Dedifferentiated amniotic fluid mesenchymal stem cell (primary cell): ENCODE data around the gene ZBTB42.
A peak's percentile ranks its signal among the peaks of the same experiment; 100 is the strongest.

Experiments used
- DNase-seq: peaks from one replicate; pipeline ENCODE4 v3.0.0-alpha.2; 2016; ENCODE audit errors: extremely low spot score

ZBTB42 gene

GRCh38 chr14:104800771-104801519, at the start of gene ZBTB42:
Gene ZBTB42, plus strand, starts transcription at chr14:104801101. Its CDS starts 97 bp downstream, at chr14:104801198.
- DNase-seq = no peak

- DNase-seq = no peak
Observed at GRCh38 chr14:104751539-104752422, 49.1 kb upstream of the ZBTB42 start.

GRCh38 chr14:104752423-104752734, 48.5 kb upstream of the ZBTB42 start:
- DNase-seq = no peak

DNA sequence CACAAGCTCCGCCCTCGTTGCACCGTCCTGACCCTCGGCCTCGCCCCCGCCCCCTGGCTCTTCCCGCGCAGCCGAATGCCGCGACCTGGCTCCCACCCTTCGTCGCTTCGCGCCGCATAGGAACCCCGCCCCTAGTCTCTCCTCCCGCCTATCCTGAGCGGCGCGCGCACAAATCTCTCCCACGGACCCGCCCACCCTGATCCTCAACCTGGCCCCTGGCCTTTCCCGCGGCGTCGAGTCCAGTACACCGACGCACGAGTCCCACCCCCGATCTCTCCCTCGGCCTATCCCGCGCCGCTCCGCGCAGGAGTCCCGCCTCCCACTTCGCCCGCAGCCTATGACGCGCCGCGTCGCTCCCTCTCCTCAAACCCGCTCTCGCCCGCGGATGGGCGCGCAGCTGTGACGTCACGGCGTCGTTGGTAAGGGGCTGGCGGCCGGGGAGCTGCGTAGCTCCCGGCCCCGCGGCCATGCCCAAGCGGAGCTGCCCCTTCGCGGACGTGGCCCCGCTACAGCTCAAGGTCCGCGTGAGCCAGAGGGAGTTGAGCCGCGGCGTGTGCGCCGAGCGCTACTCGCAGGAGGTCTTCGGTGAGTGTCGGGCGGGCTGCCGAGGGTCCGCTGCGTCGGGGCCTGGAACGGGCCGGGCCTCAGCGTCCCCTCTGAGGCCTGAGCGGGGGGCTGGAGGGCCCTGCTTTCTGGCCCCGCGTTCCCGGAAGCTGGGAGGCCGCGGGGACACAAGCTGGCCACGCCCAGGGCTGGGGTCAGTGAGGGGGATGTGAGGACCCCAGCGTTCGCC, 48.0 kb upstream of the ZBTB42 start, which contains the start of gene SIVA1:
SIVA1 (plus strand) TSS at position 413 of the 793 bp plus-strand sequence; CDS start at position 468, 55 bp downstream.
- peak; percentile 99 for DNase-seq

DNA sequence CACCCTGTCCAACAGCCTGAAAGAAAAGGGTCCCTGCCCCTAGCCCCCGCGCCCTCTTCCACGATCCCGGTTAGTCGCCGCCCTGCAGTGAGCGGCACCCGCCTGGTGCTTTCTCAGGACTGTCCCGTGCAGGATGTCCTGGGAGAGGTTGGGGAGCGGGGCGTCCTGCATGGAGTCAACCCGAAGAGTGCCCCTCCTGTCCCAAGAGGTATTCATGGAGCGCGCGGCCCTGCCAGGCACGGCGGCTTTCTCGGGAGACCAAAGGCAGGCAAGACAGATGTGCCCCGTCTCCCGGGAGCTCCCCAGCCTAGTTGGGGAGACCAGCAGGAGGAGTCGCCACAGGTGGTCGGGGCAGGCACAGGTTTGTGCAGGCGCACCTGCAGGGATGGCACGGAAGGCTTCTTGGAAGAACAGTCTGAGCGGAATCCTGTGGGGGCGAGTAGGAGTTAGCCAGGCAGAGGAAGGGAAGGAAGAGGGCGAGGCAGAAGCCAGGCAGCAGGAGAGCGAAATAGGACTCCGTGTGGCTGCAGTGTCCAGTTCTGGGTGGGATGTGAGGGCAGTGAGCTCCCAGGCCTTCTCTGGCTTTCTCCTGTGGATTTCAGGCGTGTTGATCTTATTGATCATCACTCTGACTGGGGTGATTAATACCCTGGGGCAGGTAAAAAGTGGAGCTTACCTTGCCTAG, 47.2 kb upstream of the ZBTB42 start:
- DNase-seq = no peak

DNA sequence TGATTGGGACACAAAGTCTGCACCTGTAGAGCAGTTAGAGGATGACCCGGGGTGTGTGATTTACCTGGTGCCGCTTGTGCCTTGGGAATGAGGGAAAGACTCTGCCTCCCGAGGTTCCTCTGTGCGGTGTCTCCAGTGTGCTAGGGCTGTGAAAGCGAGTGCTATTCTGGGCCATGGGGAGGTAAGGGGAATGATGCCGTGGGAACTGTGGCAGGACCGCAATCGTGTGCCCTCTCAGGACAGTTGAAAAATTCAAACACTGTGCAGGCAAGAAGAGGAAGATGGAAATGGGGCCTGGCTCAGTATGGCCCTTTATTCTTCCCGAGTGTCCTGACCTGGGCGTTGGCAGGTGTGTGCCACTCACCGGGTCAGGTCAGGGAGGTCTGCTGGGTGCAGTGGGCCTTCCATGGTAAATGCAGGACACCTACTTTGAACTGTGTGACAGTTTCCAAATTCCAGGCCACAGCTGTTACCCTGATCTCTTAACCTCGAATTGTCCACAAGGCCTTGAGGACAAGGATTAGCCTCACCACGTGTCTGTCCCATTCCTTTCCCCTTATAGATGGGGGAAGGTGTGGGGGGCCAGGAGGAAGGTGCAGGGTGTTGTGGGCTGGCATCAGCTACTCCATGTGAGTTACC, 46.6 kb upstream of the ZBTB42 start:
- no peak for DNase-seq

GRCh38 chr14:104755621-104756020, 45.3 kb upstream of the ZBTB42 start:
- no peak for DNase-seq

GRCh38 chr14:104756477-104757237, 44.2 kb upstream of the ZBTB42 start:
- DNase-seq = no peak

GRCh38 chr14:104757238-104757585, 43.7 kb upstream of the ZBTB42 start:
- DNase-seq = no peak

DNA sequence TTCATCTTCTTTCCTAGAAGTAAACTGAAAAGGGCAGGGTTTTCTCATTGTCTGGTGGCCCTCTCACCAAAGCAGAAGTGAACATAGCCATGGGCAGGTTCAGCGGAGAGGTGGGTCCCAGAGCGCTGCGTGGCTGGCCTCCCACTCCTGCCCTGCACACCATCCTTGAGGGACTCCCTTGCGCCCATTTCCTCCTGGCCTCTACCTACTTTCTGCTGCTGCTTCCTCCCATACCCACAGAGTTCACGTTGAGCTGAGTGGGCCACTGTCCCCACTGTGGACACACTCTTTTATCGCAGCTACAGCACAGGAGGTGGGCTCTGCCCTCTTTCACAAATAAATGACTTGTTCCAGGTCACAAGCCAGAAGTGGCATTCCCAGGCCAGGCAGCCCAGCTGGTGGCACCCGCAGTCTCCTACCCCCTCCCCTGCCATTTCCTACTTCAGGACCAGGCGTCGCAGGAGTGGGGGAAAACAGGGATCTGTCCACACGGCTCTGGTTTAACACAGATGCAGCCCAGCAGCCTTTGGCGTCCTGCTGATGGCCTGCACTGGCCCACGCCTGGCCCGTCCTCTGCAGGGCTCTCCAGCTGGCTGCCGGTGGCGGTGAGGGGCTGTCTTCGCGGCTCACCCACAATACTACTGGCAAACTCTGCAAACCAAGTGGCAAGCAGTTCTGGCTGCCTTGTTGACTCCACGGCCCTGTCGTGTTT, 43.1 kb upstream of the ZBTB42 start:
- DNase-seq = no peak

- DNase-seq = no peak
Observed at GRCh38 chr14:104758981-104759969, 41.6 kb upstream of the ZBTB42 start.

GRCh38 chr14:104765517-104765916, 35.4 kb upstream of the ZBTB42 start:
- no peak for DNase-seq

DNA sequence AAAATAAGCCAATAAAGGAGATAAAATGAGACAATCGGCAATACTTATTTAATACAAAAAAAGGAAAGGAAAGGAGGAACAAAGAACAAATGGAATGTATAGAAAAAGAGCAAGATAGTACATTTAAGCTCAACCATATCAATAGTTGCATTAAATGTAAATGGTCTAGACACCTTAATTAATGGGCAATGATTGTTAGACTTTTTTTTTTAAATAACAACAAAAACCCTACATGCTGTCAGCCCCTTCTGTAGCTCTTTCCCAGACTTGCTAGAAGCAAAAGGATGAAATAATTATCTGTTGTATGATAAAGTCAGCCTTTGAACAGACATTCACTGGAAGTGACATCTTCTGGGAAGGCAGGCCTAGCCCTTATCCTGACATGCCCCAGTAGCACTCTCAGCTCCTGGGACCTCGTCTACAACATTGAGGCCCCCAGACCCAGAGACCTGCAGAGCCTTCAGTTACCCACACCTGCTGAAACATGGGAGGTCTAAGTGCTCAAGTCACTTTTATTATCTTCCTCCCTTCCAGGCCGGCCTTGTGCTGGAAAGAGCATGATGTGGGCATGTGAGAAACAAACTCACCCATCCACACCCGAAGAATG, 34.5 kb upstream of the ZBTB42 start:
- no peak for DNase-seq

DNA sequence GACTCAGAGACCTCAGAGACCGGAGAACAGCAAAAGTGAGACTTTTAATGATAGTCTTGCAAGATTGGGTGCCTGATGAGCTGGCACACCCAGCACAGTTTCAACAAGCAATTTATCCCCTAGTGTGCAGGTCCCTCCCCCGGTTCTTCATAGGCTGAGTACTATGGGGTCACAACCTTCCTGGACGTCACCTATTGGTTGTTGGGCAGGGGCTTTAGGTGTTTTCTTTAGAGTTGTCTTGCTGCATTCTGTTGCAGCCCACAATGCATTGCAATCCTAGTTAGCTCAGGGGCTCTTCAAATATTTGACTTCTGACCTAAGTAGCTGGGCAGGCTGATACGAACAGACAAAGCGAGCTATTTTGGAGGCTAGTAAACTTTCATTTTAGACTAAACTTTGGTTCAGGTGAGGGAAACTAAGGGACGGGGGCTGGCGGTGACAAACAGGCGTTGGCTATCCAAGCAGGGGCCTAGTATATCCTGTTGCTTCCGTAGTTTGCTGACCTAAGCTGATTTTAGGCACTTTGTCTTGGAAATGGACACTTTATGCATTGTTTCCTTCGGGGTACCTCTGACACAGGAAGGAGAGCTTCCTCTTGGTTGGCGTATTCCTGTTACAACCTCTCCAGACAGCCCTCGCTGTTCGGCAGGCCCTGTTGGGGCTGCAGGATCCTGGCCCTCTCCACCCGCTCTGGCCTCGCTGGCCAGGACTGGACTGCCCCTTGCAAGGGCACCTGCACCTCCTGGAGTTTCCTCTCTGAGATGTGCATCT, 33.9 kb upstream of the ZBTB42 start:
- no peak for DNase-seq

DNA sequence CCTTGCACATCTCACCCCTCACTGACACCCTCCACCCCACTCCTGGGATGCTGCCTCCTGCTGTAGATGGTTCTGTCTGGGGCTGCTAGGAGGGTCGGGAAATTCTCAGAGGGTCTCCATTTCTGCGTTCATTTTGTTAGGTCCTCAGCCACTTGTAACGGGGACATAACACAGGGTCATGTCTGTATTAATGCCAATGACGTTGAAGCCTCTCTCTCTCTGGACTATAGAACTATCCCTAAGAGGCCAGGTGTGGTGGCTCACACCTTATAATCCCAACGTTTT, 33.3 kb upstream of the ZBTB42 start:
- no peak for DNase-seq

- peak; percentile 71 for DNase-seq
Observed at GRCh38 chr14:104768437-104769323, 32.2 kb upstream of the ZBTB42 start.
